Thymus (tissue), 11 donors: ENCODE measurements around the gene RPAIN. TPM values are rescaled to one million over a fixed set of nuclear protein-coding genes. Genes with fewer than 3 reads are reported as not detected.

Source experiments
- DNase-seq, 9 donors: peaks; one replicate each; pipeline ENCODE4 v3.0.0-alpha.2; 2013; ENCODE audit warnings: low spot score in 9 of 9, low read depth in 6 of 9, missing footprints in 1 of 9
- H3K27ac ChIP-seq, 2 donors: one replicate each; pipeline ENCODE4 v1.5.1; 2013; ENCODE audit warnings: control low read depth in 1 of 2, low read depth in 1 of 2, low read length in 1 of 2, mild to moderate bottlenecking in 1 of 2, moderate library complexity in 1 of 2
- H3K27me3 ChIP-seq, 2 donors: one replicate each; pipeline ENCODE4 v1.5.1; 2013; ENCODE audit warnings: low read length in 1 of 2; ENCODE audit not compliant: control insufficient read depth in 2 of 2, insufficient read depth in 1 of 2
- H3K36me3 ChIP-seq, 2 donors: one replicate each; pipeline ENCODE4 v1.5.1; 2013; ENCODE audit warnings: low read length in 1 of 2, mild to moderate bottlenecking in 1 of 2, moderate library complexity in 1 of 2; ENCODE audit not compliant: control insufficient read depth in 2 of 2, insufficient read depth in 2 of 2
- H3K4me1 ChIP-seq, 2 donors: one replicate each; pipeline ENCODE4 v1.5.1; 2013; ENCODE audit warnings: low read length in 2 of 2; ENCODE audit not compliant: control insufficient read depth in 2 of 2, insufficient read depth in 2 of 2
- H3K4me3 ChIP-seq, 2 donors: one replicate each; pipeline ENCODE4 v1.5.1; 2013; ENCODE audit warnings: low read length in 2 of 2, control low read depth in 1 of 2, mild to moderate bottlenecking in 1 of 2
- H3K9me3 ChIP-seq, 2 donors: one replicate each; pipeline ENCODE4 v1.5.1; 2013; ENCODE audit warnings: low read length in 1 of 2, mild to moderate bottlenecking in 1 of 2; ENCODE audit not compliant: control insufficient read depth in 2 of 2, insufficient read depth in 1 of 2
- WGBS: extraction: QIAGEN DNeasy Blood & Tissue Kit; methylation state at CpG from one replicate; pipeline ENCODE4 v1.1.7; 2013; 5-methylcytosine and 5-hydroxymethylcytosine counted together
- polyA plus RNA-seq: library from polyadenylated mRNA; stranded (reverse); fragments of 200-250 nt; gene quantifications from one replicate; pipeline ENCODE4 v1.2.3, GENCODE V29; 2013
- total RNA-seq: library from RNA; stranded (reverse); fragments of 120-200 nt; gene quantifications from one replicate; pipeline ENCODE4 v1.2.4, GENCODE V29; 2013
- donor health status: healthy.

The RPAIN gene
- total and polyA plus RNA-seq, 2 donors = 47.2 to 68.3 TPM

GRCh38 chr17:5391678-5392077 lies 28.3 kb upstream of the RPAIN start:
- Histone ChIP-seq H3K4me3 (no peak overlapping the region), H3K36me3 (peaks cover 59 to 77% of the 10 kb centered on the region in 2 donors), H3K27ac (no peak overlapping the region), H3K9me3 (no peaks in the 10 kb centered on the region), H3K4me1 (no peaks in the 10 kb centered on the region), H3K27me3 (no peaks in the 10 kb centered on the region)
- 97% methylated on average over 5 of the region's 5 CpGs for WGBS
- no peak for DNase-seq

- peaks cover 49 to 68% of the 10 kb centered on the region in 2 donors for H3K36me3 ChIP-seq
- over 99% methylated on average over 2 of the region's 2 CpGs for WGBS
- DNase-seq = no peak
These were observed 23.4 kb upstream of the RPAIN start for GRCh38 chr17:5396612-5397011.

GRCh38 chr17:5399767-5400166 lies 20.2 kb upstream of the RPAIN start:
- H3K36me3 ChIP-seq = peaks cover 41 to 70% of the 10 kb centered on the region in 2 donors
- no peaks in the 10 kb centered on the region for H3K27me3 ChIP-seq
- no peaks in the 10 kb centered on the region for H3K4me1 ChIP-seq
- no peak overlapping the region for H3K4me3 ChIP-seq
- 98% methylated on average over 6 of the region's 6 CpGs for whole genome bisulfite sequencing
- no peak overlapping the region for H3K27ac ChIP-seq
- DNase-seq = no peak
- no peaks in the 10 kb centered on the region for H3K9me3 ChIP-seq

More at GRCh38 chr17:5396612-5397011, 23.4 kb upstream of the RPAIN start:
- no peaks in the 10 kb centered on the region for H3K9me3 ChIP-seq
- H3K4me3 ChIP-seq = no peak overlapping the region
- no peaks in the 10 kb centered on the region for H3K4me1 ChIP-seq
- H3K27me3 ChIP-seq = no peaks in the 10 kb centered on the region
- H3K27ac ChIP-seq = no peak overlapping the region

- Histone ChIP-seq H3K36me3 (peaks cover 45 to 81% of the 10 kb centered on the region in 2 donors), H3K9me3 (no peaks in the 10 kb centered on the region), H3K27me3 (no peaks in the 10 kb centered on the region), H3K4me1 (no peaks in the 10 kb centered on the region), H3K4me3 (no peak overlapping the region), H3K27ac (no peak overlapping the region)
- no peak for DNase-seq
- WGBS = 97% methylated on average over 4 of the region's 4 CpGs
These were observed 14.6 kb upstream of the RPAIN start for GRCh38 chr17:5405400-5405799.

- 98% methylated on average over 5 of the region's 5 CpGs for WGBS
- Histone ChIP-seq H3K4me1 (no peaks in the 10 kb centered on the region), H3K9me3 (no peaks in the 10 kb centered on the region), H3K36me3 (peaks cover 53 to 84% of the 10 kb centered on the region in 2 donors), H3K27me3 (no peaks in the 10 kb centered on the region), H3K27ac (no peak overlapping the region), H3K4me3 (no peak overlapping the region)
- no peak for DNase-seq
These were observed 11.8 kb upstream of the RPAIN start for GRCh38 chr17:5408186-5408585.

- no peaks in the 10 kb centered on the region for H3K27me3 ChIP-seq
- H3K27ac ChIP-seq = no peak overlapping the region
- no peaks in the 10 kb centered on the region for H3K4me1 ChIP-seq
- WGBS = 97% methylated on average over 7 of the region's 7 CpGs
- no peak for DNase-seq
- no peak overlapping the region for H3K4me3 ChIP-seq
- no peaks in the 10 kb centered on the region for H3K9me3 ChIP-seq
- H3K36me3 ChIP-seq = peaks cover 43 to 85% of the 10 kb centered on the region in 2 donors
These were observed 9.2 kb upstream of the RPAIN start for GRCh38 chr17:5410594-5411272.

- H3K4me1 ChIP-seq = peaks cover 10 to 15% of the 10 kb centered on the region in 2 donors
- no peaks in the 10 kb centered on the region for H3K27me3 ChIP-seq
These were observed 6.3 kb upstream of the RPAIN start for GRCh38 chr17:5413682-5414081.

GRCh38 chr17:5416901-5417300 lies 3.1 kb upstream of the RPAIN start:
- DNase-seq = no peak
- Histone ChIP-seq H3K27me3 (no peaks in the 10 kb centered on the region), H3K9me3 (no peaks in the 10 kb centered on the region), H3K36me3 (peaks cover 22 to 60% of the 10 kb centered on the region in 2 donors), H3K4me1 (peaks cover 22% of the 10 kb centered on the region in 2 donors), H3K4me3 (no peak overlapping the region), H3K27ac (no peak overlapping the region)
- 96% methylated on average over 2 of the region's 2 CpGs for WGBS

More at GRCh38 chr17:5413682-5414081, 6.3 kb upstream of the RPAIN start:
- 94% methylated on average over 4 of the region's 4 CpGs for WGBS
- DNase-seq = no peak
- no peak overlapping the region for H3K27ac ChIP-seq
- no peak overlapping the region for H3K4me3 ChIP-seq
- H3K36me3 ChIP-seq = peaks cover 27 to 70% of the 10 kb centered on the region in 2 donors
- H3K9me3 ChIP-seq = no peaks in the 10 kb centered on the region

GRCh38 chr17:5418858-5419355 lies 1.1 kb upstream of the RPAIN start:
- H3K27me3 ChIP-seq = no peaks in the 10 kb centered on the region
- H3K27ac ChIP-seq = peak overlapping the region; percentile 85 to 95
- WGBS = under 1% methylated on average over 26 of the region's 26 CpGs
- no peaks in the 10 kb centered on the region for H3K9me3 ChIP-seq
- peak; percentile 57 to 90 (median 77) for DNase-seq
- peak overlapping the region; percentile 54 to 99 for H3K4me3 ChIP-seq
- peaks cover 23 to 60% of the 10 kb centered on the region in 2 donors for H3K36me3 ChIP-seq
- peaks cover 22 to 24% of the 10 kb centered on the region in 2 donors for H3K4me1 ChIP-seq
